SIG-M5 (cell line): ENCODE data around the gene SRRT.

Source experiments
- DNase-seq: peaks from one replicate; lab custom pipeline; 2025; lab: John Stamatoyannopoulos, UW

Gene SRRT

DNA sequence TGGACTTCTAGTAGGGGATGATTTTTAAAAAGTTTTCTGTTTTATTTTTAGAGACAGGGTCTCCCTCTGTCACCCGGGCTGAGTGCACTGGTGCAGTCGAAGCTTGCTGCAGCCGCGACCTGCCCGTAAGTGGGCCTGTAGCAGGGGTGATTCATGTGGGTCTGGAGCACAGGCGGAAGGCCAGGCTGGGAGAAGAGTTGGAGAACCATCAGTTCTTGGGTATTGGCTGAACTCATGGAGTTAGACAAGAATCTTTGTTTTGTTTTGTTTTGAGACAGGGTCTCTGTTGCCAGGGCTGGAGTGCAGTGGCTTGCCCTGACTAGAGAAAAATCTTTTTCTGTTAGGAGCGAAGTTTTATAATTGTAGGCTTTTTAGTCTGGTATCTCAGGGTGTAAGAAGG lies 5.7 kb downstream of the SRRT start:
- DNase-seq, result no peak

DNA sequence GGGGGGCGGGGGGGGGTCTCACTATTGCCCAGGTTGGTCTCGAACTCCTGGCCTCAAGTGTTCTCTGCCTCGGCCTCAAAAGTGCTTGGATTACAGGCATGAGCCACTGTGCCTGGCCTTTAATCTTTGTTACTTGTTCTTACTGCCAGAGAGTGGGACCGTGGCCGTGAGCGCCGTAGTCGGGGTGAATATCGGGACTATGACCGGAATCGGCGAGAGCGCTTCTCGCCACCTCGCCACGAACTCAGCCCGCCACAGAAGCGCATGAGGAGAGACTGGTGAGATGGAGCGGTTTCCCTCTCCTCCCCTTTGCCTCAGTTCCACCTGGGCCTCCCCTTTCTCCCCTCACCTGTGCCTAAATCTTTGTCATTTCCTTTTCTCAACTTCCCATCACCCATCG lies 6.2 kb downstream of the SRRT start:
- no peak for DNase-seq

DNA sequence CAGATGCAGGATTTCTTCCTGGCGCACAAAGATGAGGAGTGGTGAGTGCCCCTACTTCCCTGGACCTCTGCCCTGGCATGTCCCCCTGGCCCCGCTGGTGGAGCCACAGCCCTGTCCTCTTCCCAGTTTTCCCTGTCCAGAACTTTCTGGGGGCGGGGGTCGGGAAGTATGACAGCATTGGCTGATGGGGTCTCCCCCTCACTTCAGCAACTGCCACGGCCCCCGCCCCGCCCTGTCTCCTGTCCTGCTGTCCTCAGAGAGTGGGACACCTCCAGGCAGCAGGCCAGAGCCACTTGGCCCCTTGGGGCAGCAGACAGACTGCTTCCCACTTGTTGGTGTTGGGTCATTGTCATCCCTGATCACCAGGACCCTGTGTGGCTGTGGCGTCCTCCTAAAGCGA lies 7.3 kb downstream of the SRRT start:
- DNase-seq, result no peak

DNA sequence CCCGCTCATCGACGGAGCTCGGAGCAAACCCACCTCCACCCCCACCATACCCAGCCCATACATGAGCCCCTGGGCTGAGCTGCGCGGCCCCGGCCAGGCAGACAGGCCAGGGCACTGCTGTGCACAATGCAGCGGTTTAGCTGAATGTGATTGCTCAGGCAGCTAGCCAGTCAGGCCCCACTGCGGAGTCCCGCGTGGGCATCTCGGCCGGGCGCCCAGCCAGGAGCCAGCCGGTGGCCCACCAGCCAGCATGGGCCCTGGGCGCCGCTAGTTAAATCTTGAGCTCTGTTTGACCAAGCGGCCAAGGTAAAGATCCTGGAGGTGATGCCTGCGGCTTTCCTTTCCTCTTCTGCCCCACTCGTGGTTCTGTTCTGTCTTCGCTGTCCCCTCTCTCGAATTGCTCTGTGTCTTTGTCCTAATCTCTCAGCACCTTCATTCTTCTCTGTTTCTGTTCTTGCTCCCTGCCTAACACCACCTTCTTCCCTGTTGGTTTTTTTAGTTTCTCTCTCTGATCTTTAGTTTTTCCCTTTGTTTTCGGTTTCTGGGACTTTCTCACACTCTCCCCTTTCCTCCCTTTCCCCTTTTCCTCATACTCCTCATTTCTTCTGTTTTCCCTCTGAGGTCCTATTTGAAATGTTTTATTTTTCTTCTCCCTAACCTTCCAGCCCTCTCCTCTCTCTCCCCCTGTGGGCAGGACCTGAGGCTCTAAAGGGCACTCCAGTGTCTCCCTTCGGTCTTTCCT lies 8.1 kb downstream of the SRRT start:
- DNase-seq, result no peak

DNA sequence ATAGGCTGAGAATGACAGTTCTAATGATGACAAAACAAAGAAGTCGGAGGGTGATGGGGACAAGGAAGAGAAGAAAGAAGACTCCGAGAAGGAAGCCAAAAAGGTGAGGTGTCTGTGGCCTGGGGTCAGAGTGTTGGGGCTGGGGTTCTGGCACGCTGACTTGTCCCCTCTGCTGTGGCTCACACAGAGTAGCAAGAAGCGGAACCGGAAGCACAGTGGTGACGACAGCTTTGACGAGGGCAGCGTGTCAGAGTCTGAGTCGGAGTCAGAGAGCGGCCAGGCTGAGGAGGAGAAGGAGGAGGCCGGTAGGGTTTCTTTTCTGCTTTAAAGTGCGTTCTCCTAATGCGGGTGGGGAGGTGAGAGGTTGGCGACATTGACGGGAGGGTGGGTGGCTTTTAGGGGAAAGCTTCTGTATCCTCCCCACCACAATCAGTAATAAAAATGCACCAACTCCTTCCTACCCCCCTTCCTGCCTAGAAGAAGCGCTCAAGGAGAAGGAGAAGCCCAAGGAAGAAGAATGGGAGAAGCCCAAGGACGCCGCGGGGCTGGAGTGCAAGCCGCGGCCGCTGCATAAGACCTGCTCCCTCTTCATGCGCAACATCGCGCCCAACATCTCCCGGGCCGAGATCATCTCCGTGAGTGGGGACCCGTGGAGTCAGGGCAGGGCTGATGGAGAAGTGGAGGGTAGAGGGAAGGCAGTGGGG lies 10.0 kb downstream of the SRRT start:
- DNase-seq, result peak; percentile 25

DNA sequence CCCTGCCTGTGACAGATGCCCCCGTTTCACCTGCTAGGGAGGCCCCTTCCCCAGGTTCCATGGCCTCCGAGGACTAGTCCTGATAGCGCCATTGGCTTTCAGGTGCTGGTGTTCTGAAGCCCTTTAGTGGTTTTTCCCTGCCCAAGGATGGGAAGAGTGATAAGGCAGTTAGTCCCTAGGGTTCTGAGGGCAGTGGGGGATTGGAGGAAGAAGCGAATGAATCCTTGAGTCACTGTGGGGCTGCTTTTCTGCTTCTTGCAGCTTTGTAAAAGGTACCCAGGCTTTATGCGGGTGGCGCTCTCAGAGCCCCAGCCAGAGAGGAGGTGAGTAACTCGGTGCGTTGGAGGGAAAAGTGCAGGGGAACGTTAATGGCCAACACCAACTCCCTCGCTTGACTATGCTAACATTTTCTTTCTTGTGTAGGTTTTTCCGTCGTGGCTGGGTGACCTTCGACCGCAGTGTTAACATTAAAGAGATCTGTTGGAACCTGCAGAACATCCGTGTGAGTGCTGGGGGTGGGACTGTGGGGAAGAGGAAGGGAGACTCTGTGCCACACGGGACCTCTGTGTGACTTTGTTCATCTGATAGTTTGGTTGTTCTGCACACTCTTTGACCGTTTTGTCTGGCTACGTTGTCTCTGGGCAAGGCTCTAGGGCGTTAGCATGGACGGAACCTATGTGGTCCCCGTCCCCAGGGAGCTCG lies 10.7 kb downstream of the SRRT start:
- DNase-seq, result no peak

DNA sequence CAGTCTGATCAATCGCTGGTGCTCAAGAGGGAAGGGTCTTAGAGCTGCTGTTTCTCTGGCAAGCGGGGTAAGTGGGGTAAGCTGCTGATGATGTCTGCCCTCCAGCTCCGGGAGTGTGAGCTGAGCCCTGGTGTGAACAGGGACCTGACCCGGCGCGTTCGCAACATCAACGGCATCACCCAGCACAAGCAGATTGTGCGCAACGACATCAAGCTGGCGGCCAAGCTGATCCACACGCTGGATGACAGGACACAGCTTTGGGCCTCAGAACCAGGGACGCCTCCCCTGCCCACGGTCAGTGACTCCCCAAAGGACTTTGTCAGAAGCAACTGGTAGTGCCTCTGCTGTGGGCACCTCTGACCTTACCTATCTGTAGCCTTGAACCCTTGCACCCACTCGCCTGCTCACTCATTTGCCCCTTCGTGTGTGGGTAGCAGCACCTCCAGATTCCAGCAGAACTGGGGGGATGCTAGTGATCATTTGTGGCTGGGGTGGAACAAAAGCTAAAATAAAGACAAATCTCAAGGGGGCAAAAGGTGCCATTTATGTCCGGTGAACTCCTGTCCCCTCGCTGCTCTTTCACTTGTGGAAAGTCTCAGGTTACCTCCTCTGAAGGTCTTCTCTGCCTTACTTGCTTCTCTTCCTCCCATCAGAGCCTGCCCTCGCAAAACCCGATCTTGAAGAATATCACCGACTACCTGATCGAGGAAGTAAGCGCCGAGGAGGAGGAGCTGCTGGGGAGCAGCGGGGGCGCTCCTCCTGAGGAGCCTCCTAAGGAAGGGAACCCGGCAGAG lies 11.4 kb downstream of the SRRT start:
- DNase-seq, result no peak

DNA sequence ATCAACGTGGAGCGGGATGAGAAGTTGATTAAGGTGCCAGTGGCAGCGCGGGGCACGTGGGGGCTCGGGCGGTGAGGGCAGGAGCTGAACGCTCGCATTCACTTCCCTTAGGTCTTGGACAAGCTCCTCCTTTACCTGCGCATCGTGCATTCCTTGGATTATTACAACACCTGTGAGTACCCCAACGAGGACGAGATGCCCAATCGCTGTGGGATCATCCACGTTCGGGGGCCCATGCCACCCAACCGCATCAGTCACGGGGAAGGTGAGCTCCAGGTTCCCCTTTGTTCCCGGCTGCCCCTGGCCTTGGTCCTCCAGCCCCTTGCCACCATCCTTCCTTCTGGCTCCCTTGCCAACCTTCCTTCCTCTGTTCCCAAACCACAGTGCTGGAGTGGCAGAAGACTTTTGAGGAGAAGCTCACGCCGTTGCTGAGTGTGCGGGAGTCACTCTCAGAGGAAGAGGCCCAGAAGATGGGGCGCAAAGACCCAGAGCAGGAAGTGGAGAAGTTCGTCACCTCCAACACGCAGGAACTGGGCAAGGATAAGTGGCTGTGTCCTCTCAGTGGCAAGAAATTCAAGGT lies 12.1 kb downstream of the SRRT start:
- no peak for DNase-seq

DNA sequence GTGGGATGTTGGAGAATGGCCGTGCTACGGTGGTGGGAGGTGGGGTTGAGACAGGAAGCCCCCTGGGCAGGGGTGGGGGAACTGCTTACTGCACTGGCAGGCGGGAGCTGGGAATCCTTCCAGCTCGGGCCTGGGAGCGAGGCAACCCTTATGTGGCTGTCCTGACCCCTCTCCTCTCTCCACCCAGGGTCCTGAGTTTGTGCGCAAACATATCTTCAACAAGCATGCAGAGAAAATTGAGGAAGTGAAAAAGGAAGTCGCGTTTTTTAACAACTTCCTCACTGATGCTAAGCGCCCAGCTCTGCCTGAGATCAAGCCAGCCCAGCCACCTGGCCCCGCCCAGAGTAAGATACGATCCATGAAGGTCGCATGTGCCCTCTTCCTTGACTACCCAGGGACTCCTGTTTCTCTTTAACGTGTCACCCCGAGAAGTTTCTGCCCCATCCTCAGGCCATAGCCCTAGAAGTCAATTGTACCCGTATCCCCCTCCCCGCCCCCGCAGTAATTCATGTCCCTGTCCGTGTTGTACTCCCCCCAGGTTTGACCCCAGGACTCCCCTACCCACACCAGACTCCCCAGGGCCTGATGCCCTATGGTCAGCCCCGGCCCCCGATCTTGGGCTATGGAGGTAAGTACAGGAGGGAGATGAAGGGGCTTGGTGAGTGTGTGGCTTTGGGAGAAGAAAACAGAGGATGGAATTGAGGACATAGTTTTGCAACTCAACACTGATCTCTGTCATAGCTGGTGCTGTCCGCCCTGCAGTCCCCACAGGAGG lies 12.8 kb downstream of the SRRT start:
- DNase-seq, result peak; percentile 76

DNA sequence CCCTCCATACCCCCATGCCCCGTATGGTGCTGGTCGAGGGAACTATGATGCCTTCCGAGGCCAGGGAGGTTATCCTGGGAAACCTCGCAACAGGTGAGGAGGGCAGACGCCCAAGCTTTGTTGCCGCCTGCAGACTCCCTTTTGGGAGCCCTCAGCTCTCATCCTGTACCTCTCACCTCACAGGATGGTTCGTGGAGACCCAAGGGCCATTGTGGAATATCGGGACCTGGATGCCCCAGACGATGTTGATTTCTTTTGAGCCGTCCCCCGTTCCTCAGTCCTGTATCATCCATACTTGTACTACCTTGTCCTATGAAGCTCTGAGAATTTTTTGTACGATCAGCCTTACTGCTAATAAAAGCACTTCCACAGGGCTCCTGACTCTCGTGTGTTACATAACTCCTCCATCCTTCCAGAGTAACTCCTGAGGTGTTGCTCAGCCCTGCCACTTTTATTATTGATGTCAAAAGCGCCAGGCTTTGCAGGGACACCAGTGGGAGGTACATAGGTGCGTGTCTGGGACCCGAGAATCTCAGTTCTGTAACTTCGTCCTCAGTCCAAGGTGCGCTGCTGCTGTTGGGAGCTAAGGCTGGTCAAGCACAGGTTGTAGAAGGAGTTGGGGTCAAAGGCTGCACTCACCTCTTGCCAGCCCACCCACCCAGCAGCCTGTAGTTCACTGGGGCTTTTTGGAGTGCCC lies 13.5 kb downstream of the SRRT start:
- DNase-seq, result no peak

DNA sequence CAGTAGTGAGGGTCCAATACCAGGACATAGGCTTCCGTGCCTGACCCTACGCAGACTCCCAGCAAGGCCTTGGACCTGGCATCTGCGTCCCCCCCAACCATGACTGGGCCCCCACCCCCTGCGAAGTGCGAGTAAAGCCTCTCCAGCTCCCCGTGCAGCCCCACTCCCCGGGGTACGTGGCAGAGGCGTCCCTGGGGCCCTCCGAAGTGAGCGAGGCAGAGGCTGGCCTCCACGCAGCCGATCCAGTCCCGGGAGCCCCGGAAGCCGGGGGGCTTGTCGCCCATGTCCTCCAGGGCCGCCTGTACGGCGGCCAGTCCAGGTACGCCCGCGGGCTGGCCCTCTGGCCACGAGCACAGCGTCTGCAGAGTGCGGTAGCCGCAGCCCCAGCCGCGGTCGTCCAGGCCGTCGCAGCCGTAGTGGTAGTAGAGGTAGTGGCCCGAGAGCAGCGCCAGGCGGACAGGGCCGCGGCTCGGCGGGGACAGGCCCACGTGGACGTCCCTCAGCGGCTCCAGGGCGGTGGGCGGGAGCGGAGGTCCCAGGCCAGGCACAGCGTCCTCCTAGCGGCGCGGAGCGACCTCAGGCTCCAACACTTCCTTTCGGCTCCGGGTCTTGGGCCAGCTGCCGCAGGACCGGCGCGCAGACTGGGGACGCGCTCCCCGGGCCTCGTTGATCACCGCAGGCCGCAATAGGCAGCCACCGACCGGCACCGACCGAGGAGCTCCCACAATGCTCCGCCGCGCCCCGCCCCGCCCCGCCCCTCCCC lies 14.3 kb downstream of the SRRT start, which contains the start of gene UFSP1:
Gene UFSP1 (minus strand): TSS at position 728 of the 763 bp plus-strand sequence. CDS start 444 bp downstream, at position 284.
- no peak for DNase-seq

DNA sequence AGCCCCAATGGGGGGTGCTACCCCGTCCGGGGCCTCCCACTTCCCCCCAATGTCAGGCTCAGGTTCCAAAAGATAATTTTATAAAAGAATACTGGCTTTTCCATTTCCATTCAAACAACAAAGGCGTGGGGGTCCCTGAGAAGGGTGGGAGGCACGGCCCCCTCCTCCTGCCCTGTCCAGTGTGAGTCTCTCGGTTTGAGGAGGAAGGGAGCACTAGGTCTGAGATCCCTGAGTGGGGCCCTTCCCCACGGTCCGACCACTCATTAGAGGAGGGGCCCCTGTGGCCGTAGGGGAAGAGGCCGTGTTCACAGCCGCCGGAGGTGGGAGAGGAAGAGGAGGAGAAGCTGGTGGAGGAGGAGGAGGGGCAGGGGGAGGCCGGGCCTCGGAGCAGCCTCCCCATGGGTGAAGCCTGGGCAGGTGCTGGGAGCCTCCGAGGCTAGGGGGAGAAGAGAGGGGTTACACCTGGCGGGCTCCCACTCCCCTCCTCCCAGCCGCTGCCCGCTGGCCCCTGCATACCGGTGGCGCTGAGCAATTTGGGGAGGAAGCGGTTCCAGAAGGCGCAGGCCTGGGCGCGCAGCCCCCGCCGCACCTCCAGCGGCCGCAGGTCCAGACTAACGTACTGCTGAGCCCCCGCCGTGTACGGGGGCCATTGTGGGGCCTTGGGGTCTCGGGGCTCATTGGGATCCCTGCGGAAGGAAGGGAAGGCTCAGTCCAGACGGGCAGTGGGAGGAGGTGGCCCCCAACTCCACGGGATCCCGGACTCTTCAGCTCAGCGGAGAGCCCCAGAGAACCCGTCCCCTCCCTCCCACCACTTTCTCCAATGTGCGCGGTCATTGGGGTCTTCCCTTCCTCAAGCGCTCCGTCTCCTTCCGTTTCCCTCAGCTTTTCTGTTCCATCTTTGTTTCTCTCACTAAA lies 16.0 kb downstream of the SRRT start:
- no peak for DNase-seq

DNA sequence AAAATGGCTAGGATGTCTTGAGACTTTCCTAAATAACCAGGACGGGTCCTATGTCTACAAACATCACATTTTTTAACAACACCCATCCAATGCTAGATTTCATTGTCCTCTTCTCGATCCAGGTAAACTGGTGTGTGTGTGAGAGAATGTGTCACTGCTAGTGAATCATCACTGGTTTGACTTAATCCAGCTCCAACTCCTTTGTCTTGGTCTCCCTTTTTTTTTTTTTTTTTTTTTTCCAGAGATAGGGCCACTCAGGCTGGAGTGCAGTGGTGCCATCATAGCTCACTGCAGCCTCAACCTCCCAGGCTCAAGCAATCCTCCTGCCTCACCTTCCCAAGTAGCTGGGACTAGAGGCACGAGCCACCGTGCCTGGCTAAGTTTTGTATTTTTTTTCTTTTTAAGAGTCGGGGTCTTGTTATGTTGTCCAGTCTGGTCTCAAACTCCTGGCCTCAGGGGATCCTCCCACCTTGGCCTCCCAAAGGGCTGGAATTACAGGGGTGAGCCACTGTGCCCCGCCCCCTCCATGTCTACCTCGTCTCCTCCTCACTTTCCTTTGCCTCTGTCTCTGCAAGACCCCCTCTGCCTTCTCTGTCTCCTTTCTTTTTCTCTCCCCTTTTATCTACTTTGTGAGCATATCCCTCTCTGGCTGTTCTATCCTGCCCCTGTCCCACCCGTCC lies 16.8 kb downstream of the SRRT start:
- DNase-seq, result no peak

DNA sequence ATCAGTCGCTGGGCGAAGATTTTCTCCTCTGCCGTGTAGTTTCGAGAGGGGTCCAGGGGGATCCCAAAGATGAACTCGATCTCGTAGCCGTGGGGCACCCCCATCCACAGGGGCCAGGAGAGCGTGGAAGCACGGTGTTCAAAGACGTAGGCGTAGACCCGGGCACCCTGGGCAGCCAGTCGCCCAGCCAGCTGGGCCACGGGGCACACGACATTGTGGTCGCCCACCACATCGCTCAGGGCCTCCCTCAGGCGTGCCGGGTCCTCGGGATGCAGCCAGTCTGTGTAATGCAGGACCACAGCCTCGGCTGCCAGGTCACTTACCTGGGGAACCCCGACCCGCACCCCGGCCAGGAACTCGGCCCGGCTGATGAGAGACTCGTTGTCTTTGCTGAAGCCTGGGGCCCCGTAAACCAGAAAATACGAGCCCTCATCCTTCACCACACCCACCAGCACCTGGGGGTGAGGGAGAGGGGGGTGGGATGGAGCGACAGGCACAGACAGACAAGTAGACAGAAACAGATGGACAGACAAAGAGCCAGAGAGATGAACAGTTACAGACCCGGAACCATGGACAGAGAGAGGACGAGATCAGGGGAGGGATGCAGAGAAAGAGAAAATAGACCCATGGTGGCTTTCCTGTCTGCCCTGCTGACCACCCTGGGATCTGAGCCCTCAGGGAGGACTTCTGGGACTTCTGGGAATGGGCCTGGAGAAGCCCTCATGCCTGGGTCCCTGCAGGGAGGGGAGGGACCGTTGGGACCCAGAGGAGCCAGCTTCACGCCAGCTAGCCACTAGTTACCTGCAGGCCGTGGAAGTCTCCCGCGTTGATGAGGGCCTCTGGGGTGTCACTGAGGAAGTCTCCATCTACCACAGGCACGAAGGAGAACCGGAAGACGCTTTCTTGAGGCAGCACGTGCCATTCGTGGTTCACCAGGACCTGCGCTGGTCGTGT lies 17.7 kb downstream of the SRRT start:
- no peak for DNase-seq

DNA sequence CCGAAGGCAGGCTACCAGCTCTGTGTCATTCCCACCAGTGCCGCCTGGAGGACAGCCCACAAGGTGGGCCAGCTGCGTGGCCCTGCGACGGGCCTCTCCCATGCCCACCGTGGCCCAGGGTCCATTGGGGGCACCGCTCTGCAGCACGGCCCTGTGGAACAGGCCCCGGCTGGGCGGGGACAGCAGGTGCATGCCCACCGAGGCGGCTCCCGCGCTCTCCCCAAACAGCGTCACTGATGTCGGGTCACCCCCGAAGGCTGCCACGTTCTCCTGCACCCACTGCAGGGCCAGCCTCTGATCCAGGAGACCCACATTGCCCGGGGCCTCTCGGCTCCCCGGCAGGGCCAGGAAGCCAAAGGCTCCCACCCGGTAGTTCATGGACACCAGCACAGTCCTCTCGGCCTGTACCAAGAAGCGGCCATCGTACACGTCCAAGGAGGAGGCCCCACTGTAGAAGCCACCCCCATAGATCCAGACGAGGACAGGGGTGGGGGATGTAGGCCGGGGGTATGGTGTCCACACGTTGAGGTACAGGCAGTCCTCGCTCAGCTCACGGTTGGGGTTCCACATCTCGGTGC lies 18.5 kb downstream of the SRRT start:
- DNase-seq, result no peak
